H1 (cell line): Measurements from ENCODE around the gene RTL5. TPM values are rescaled to one million over a fixed set of nuclear protein-coding genes. Genes with fewer than 3 reads are reported as not detected.

Experiments used
- CBX8 ChIP-seq: fragments of 300-800, 300-1000 bp; sonication (generic); IDR thresholded peaks from 2 replicates; pipeline ENCODE4 v1.7.1; 2016; ENCODE audit warnings: low read depth, low read length, borderline replicate concordance
- CHD1 ChIP-seq: IDR thresholded peaks from 2 replicates; pipeline ENCODE4 v1.6.1; 2012; ENCODE audit warnings: low read depth, low read length, improper control_type of control experiment
- polyA plus RNA-seq, 7 experiments: library from polyadenylated mRNA; depleted of rRNA in 3 of 7; stranded (reverse) in 5 of 7; unstranded in 2 of 7; fragments of >200 nt in 5 of 7; fragments of 200-250 nt in 2 of 7; gene quantifications; 1 replicate in 5 of 7; 2 replicates in 1 of 7; 4 replicates in 1 of 7; pipeline versions ENCODE4 v1.2.1 to v1.2.3, GENCODE V29; 2011 to 2013; ENCODE audit warnings: missing spikeins in 2 of 7, mixed read lengths in 2 of 7
- total RNA-seq: library from RNA; stranded (reverse); fragmentation: NEBNext Ultra II Directional; extraction: Animal tissue kit (Norgen Biotek cat#: 25700); gene quantifications from 2 replicates; pipeline ENCODE4 v1.2.1, GENCODE V29; 2021

Gene RTL5
- total and polyA plus RNA-seq, 2 of the 8 experiments (the other 6 are each of a cell fraction or from before 2014, with no cell fraction given): 0.57 to 1.9 TPM

DNA sequence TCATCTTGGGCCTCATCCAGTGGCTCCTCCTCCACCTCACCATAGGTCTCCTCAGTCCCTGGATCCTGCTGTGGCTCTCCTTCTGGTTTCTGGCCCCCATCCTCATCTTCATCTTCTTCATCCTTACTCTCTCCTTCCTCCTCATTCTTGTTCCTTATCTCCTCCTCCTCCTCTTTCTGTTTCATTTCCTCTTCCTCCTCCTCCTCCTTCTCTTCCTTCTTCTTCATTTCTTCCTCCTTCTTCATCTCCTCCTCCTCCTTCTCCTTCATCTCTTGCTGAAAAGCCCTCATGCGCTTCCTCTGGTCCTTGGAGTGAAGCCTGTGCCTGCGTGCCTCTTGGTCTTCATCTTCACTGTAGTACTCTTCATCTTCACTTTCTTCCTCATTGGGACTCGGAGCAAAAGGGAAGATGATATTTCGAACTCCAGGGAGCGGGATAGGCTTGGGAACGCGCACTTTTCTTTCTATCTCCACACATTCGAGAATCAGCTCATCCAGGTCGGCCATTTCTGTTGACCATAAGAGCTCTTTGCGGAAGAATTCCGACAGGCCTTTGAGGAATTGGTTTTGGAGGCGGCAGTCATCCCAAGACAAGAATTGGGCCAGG is 1.5 kb downstream of the RTL5 start (continued):
- TF ChIP-seq CBX8 (no peak), CHD1 (no peak)
